HG03103 (cell line): ENCODE data around the gene HOXA6.

Source experiments
- ATAC-seq: cut with Tn5 transposase; IDR thresholded peaks from one replicate; pipeline ENCODE4 v1.9.1; 2021; ENCODE audit warnings: low read depth; ENCODE audit not compliant: unreplicated experiment

HOXA6 gene

GRCh38 chr7:27147199-27148030, at the start of gene HOXA6:
Gene HOXA6 (minus strand): TSS chr7:27147774. CDS start chr7:27147749, 25 bp downstream.
- no peak for ATAC-seq

- ATAC-seq: no peak
Measured at GRCh38 chr7:27196287-27196767, 48.8 kb upstream of the HOXA6 start.

GRCh38 chr7:27194686-27195379, 47.3 kb upstream of the HOXA6 start:
- no peak for ATAC-seq

- no peak for ATAC-seq
Measured at GRCh38 chr7:27194002-27194352, 46.4 kb upstream of the HOXA6 start.

- no peak for ATAC-seq
Measured at GRCh38 chr7:27193335-27194001, 45.9 kb upstream of the HOXA6 start.

GRCh38 chr7:27192546-27193334, 45.2 kb upstream of the HOXA6 start:
- ATAC-seq: no peak

- ATAC-seq: no peak
Measured at GRCh38 chr7:27191833-27192545, 44.4 kb upstream of the HOXA6 start.

GRCh38 chr7:27191161-27191731, 43.7 kb upstream of the HOXA6 start:
- no peak for ATAC-seq

GRCh38 chr7:27189997-27190748, 42.6 kb upstream of the HOXA6 start:
- ATAC-seq: no peak

GRCh38 chr7:27189295-27189996, 41.9 kb upstream of the HOXA6 start:
- no peak for ATAC-seq

GRCh38 chr7:27188386-27189294, 41.1 kb upstream of the HOXA6 start:
- ATAC-seq: no peak

GRCh38 chr7:27187475-27188385, 40.2 kb upstream of the HOXA6 start:
- ATAC-seq: no peak

GRCh38 chr7:27186668-27187474, 39.3 kb upstream of the HOXA6 start:
- no peak for ATAC-seq

- ATAC-seq: no peak
Measured at GRCh38 chr7:27185854-27186667, 38.5 kb upstream of the HOXA6 start.
